ENCODE measurements around the gene BCL2L1. TPM values are rescaled to one million over a fixed set of nuclear protein-coding genes. Genes with fewer than 3 reads are reported as not detected.

The BCL2L1 gene
- total and polyA plus RNA-seq, 10 of the 15 experiments (the other 5 are each of a cell fraction or from before 2014, with no cell fraction given): 0.63 to 67.7 (median 43.6) TPM

- ChIA-PET POLR2A (no interaction called here), SMC1A (ENCODE audit: uncharacterized antibody, unreplicated experiment) (no interaction called here), CTCF (interaction anchor here (1.4 to 18.6 kb wide), 2 partner anchors 16 to 53 kb away, joined by 7 to 958 read pairs; no protein-coding TSS in a partner anchor), RAD21 (ENCODE audit: unreplicated experiment) (interaction anchor here (0.6 to 1.3 kb wide), 2 partner anchors 14 to 17 kb away, joined by 3 to 4 read pairs; no protein-coding TSS in a partner anchor)
- no peak overlapping the region for H3K4me3 ChIP-seq
- in situ Hi-C loops (cut with MboI): no loop called here
- no peaks in the 10 kb centered on the region for H3K79me2 ChIP-seq (ENCODE audit: control insufficient read depth, insufficient read depth, low read length)
- H3K4me2 ChIP-seq (ENCODE audit: control insufficient read depth, insufficient read depth): no peak overlapping the region
- no TSS peak for BruUV-seq (replicated peaks)
- H3K9ac ChIP-seq (ENCODE audit: control insufficient read depth, insufficient read depth, low read length): no peak overlapping the region
- FAIRE-seq (no peak), DNase-seq (ENCODE audit: low read depth, low spot score) (no peak), ATAC-seq (no peak)
- no peaks in the 10 kb centered on the region; a peak in 1 of 4 replicates for H3K27me3 ChIP-seq (replicated peaks in 1 of 2; ENCODE audit: control insufficient read depth in 2 of 2, insufficient read depth in 2 of 2, low read length in 1 of 2)
- no peaks in the 10 kb centered on the region for H4K20me1 ChIP-seq (ENCODE audit: control insufficient read depth, insufficient read depth)
- no peak overlapping the region for H3K27ac ChIP-seq (ENCODE audit: control insufficient read depth, insufficient read depth)
- peak; percentile 65; the same call in 1 of the 2 replicates for TF ChIP-seq SPI1 (IDR thresholded peaks at IDR 0.05; ENCODE audit: borderline replicate concordance, insufficient read depth, low read depth, low read length)
- no peak for TF ChIP-seq CREM (IDR thresholded peaks at IDR 0.05; ENCODE audit: low read depth)
- WGBS (ENCODE audit: insufficient coverage, insufficient replicate concordance, low lambda C conversion rate, missing lambda C conversion rate): 55% methylated on average over 6 of the region's 6 CpGs
- H3K36me3 ChIP-seq (ENCODE audit: control insufficient read depth in 2 of 2, insufficient read depth in 2 of 2, low read length in 1 of 2): no peaks in the 10 kb centered on the region
- no peaks in the 10 kb centered on the region for H3K9me3 ChIP-seq (replicated peaks; ENCODE audit: control insufficient read depth, insufficient read depth, low read length)
- intact Hi-C loops (cut with micrococcal nuclease; ENCODE audit: unreplicated experiment): no loop called here
- H2AFZ ChIP-seq (ENCODE audit: control insufficient read depth, low read depth, low read length): peak overlapping the region; percentile 48
- peaks cover 4% of the 10 kb centered on the region; the same call in 1 of the 2 replicates for H3K4me1 ChIP-seq (ENCODE audit: control insufficient read depth, insufficient read depth, low read length)
Observed at GRCh38 chr20:31617432-31618104, 105.1 kb downstream of the BCL2L1 start.

DNA sequence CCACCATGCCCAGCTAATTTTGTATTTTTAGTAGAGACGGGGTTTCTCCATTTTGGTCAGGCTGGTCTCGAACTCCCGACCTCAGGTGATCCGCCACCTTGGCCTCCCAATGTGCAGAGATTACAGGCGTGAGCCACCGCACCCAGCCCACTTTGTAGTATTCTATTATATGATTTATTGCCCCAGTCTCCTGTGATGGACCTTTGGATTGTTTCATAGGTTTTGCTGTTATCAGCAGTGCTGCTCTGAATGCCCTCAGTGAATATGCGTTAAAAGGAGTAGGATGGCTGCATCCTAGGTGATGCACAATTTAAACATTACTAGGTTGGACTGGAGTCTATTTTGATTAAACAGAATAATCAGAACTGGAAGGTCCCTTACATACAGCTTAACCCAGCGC is 107.3 kb downstream of the BCL2L1 start:
- BruUV-seq (replicated peaks): no TSS peak
- no peak for ATAC-seq
- CTCF ChIA-PET: interaction anchor here (18.6 kb wide), 1 partner anchor 51 kb away, joined by 958 read pairs; no protein-coding TSS in a partner anchor
- TF ChIP-seq TCF3 (IDR thresholded peaks at IDR 0.05; ENCODE audit: borderline replicate concordance, insufficient read depth, low read depth, low read length) (no peak), RAD21 (IDR thresholded peaks at IDR 0.05; ENCODE audit: insufficient read depth, low read depth, low read length) (no peak), GATAD2B (conservative IDR thresholded peaks at IDR 0.05; ENCODE audit: low read depth) (no peak), RFX5 (IDR thresholded peaks at IDR 0.05; ENCODE audit: low read depth, low read length) (no peak), IRF5 (IDR thresholded peaks at IDR 0.05; ENCODE audit: borderline replicate concordance) (no peak), PBX3 (IDR thresholded peaks at IDR 0.05; ENCODE audit: insufficient replicate concordance, low read depth, low read length) (no peak), EZH2 (IDR thresholded peaks at IDR 0.05; ENCODE audit: borderline replicate concordance, control insufficient read depth, low read depth, low read length) (no peak), ETV6 (conservative IDR thresholded peaks at IDR 0.05 in 1 of 2, IDR thresholded peaks at IDR 0.05 in 1 of 2; ENCODE audit: borderline replicate concordance in 1 of 2, low read depth in 1 of 2) (no peak)
- TF ChIP-seq, protein P1, sequence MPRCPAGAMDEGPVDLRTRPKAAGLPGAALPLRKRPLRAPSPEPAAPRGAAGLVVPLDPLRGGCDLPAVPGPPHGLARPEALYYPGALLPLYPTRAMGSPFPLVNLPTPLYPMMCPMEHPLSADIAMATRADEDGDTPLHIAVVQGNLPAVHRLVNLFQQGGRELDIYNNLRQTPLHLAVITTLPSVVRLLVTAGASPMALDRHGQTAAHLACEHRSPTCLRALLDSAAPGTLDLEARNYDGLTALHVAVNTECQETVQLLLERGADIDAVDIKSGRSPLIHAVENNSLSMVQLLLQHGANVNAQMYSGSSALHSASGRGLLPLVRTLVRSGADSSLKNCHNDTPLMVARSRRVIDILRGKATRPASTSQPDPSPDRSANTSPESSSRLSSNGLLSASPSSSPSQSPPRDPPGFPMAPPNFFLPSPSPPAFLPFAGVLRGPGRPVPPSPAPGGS (IDR thresholded peaks at IDR 0.05; ENCODE audit: borderline replicate concordance, insufficient read depth, low read depth, low read length, poor library complexity, severe bottlenecking): no peak

More for the DNA sequence above, 107.3 kb downstream of the BCL2L1 start:
- Histone ChIP-seq H2AFZ (ENCODE audit: control insufficient read depth, low read depth, low read length) (no peak overlapping the region), H3K27me3 (replicated peaks in 1 of 2; ENCODE audit: control insufficient read depth in 2 of 2, insufficient read depth in 2 of 2, low read length in 1 of 2) (no peaks in the 10 kb centered on the region), H3K36me3 (ENCODE audit: control insufficient read depth in 2 of 2, insufficient read depth in 2 of 2, low read length in 1 of 2) (no peaks in the 10 kb centered on the region), H4K20me1 (ENCODE audit: control insufficient read depth, insufficient read depth) (no peaks in the 10 kb centered on the region), H3K79me2 (ENCODE audit: control insufficient read depth, insufficient read depth, low read length) (no peaks in the 10 kb centered on the region), H3K4me1 (ENCODE audit: control insufficient read depth, insufficient read depth, low read length) (no peaks in the 10 kb centered on the region), H3K9ac (ENCODE audit: control insufficient read depth, insufficient read depth, low read length) (no peak overlapping the region), H3K4me3 (no peak overlapping the region), H3K9me3 (replicated peaks; ENCODE audit: control insufficient read depth, insufficient read depth, low read length) (no peaks in the 10 kb centered on the region), H3K4me2 (ENCODE audit: control insufficient read depth, insufficient read depth) (no peak overlapping the region), H3K27ac (ENCODE audit: control insufficient read depth, insufficient read depth) (no peak overlapping the region)
- 82% methylated on average over 8 of the region's 8 CpGs for WGBS (ENCODE audit: insufficient coverage, insufficient replicate concordance, low lambda C conversion rate, missing lambda C conversion rate)
- FAIRE-seq: no peak
- ChIA-PET SMC1A (ENCODE audit: uncharacterized antibody, unreplicated experiment) (no interaction called here), POLR2A (no interaction called here), RAD21 (ENCODE audit: unreplicated experiment) (interaction anchor here (1.0 kb wide), 1 partner anchor 47 kb away, joined by 3 read pairs; no protein-coding TSS in a partner anchor)
- DNase-seq (ENCODE audit: low read depth, low spot score): no peak
- in situ Hi-C loops (cut with MboI): no loop called here
- intact Hi-C loops (cut with micrococcal nuclease; ENCODE audit: unreplicated experiment): no loop called here
